HG03432 (cell line): ENCODE measurements around the gene SHC4.
"Not testable (repeated sequence)": the region's sequence is repeated elsewhere in the genome, so short reads cannot be mapped to it uniquely, and the experiment has no call there.

ENCODE experiments used
- ATAC-seq: cut with Tn5 transposase; IDR thresholded peaks from one replicate; pipeline ENCODE4 v1.9.1; 2021; ENCODE audit warnings: mild to moderate bottlenecking, moderate library complexity; ENCODE audit not compliant: unreplicated experiment

The SHC4 gene

GRCh38 chr15:48925714-48926223, 38.0 kb downstream of the SHC4 start:
- no peak for ATAC-seq

- no peak for ATAC-seq
Observed at GRCh38 chr15:48924528-48925393, 39.0 kb downstream of the SHC4 start.

GRCh38 chr15:48922046-48922445, 41.7 kb downstream of the SHC4 start:
- ATAC-seq: no peak

GRCh38 chr15:48916721-48917120, 47.0 kb downstream of the SHC4 start:
- ATAC-seq: no peak

GRCh38 chr15:48915861-48916260, 47.9 kb downstream of the SHC4 start:
- ATAC-seq: no peak

GRCh38 chr15:48914717-48915116, 49.0 kb downstream of the SHC4 start:
- no peak for ATAC-seq

GRCh38 chr15:48913141-48913540, 50.6 kb downstream of the SHC4 start:
- no peak for ATAC-seq

DNA sequence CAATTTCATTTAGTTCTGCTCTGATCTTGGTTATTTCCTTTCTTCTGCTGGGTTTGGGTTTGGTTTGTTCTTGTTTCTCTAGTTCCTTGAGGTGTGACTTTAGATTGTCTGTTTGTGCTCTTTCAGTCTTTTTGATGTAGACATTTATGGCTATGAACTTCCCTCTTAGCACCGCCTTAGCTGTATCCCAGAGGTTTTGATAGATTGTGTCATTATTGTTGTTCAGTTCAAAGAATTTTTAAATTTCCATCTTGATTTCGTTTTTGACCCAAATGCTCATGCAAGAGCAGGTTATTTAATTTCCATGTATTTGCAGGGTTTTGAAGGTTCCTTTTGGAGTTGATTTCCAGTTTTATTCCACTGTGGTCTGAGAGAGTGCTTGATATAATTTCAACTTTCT, 53.2 kb downstream of the SHC4 start:
- not testable (repeated sequence) for ATAC-seq

DNA sequence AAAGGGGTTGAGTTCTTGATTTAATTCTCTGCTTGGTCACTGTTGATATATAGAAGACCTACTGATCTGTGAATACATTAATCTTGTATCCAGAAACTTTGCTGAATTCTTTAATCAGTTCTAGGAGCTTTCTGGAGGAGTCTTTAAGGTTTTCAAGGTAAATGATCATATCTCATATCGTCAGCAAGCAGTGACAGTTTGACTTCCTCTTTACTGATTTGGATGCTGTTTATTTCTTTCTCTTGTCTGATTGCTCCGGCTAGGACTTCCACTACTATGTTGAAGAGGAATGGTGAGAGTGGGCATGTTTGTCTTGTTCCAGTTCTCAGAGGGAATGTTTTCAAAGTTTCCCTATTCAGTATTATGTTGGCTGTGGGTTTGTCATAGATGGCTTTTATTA, 54.4 kb downstream of the SHC4 start:
- ATAC-seq: not testable (repeated sequence)

GRCh38 chr15:48905847-48906246, 57.9 kb downstream of the SHC4 start:
- ATAC-seq: no peak

GRCh38 chr15:48905216-48905615, 58.5 kb downstream of the SHC4 start:
- no peak for ATAC-seq

DNA sequence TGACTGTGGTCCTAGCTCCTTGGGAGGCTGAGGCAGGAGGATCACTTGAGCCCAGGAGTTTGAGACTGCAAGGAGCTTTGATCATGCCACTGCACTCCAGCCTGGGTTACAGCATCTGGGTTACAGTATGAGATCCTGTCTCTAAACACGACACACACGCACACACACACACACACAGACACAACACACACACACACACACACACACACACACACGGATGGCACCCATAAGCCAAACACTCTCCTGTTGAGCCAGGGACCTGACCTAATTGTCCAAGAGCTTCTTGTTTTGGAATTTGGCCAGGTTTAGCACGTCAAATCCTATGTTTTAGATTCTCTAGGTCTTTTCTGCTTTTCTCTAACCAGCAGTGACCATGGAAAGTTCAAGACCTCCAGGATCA, 59.0 kb downstream of the SHC4 start:
- no peak for ATAC-seq

- ATAC-seq: no peak
Observed at GRCh38 chr15:48899793-48900192, 63.9 kb downstream of the SHC4 start.

GRCh38 chr15:48898446-48898845, 65.3 kb downstream of the SHC4 start:
- no peak for ATAC-seq

DNA sequence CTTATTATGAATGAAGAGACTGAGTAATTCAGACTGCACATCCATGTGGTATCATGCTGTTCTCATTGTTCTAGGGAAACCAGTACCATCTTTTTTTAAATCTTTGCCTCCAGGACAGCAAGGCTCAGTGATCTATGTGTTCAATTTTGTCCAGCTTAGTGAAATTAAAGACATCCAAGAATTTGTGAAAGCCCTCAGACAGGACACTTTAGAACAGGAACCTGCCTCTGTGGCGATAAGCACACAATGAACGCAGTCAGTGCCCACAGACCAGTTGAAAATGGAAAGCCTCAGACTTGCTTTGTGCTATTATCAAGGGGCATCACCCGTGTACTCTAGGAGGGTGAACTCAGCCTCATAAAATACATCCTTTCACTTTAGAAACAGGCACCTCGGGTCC, 65.7 kb downstream of the SHC4 start:
- ATAC-seq: no peak

DNA sequence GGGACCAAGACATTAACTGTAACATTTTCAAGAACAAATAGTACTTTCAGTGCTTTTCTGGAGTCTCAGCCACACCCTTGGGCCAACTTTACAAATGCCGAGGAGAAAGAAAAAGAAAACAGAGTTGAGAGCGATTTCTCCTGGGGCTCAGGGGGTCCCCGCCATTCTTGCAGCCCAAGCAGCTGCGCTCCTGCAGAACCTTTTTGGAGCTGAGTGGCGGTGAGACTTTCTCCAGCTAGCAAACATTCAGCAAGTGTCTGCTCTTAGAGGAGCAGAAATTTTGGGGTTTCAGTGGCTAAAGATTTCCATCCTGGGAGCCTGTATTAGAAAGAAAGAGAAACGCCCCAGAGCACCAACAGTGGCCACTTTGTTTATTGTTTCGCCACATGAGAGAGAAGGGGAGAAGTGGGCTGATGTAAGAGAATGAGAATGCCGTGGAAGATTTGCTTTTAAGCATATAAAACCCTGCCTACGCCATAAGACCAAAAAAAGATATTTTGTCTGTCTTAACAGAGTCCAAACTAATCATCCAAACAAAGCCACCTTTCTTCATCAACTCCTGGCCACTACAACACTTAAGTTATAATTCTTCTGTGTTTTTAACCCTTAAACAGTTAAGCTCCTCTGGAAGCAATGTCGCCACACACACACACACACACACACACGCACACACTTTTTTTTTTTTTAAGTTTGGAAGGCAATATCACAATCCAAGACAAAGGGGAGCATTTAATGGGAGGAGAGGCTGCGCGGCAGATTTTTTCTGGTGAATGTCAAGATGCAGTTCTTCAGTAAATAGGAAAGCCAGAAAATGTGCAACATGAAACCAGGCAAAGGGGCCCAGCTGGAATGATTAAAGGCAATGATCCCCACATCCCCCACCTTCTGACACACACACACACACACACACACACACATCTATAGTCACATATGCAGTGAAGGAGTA, 66.6 kb downstream of the SHC4 start:
- ATAC-seq: no peak

DNA sequence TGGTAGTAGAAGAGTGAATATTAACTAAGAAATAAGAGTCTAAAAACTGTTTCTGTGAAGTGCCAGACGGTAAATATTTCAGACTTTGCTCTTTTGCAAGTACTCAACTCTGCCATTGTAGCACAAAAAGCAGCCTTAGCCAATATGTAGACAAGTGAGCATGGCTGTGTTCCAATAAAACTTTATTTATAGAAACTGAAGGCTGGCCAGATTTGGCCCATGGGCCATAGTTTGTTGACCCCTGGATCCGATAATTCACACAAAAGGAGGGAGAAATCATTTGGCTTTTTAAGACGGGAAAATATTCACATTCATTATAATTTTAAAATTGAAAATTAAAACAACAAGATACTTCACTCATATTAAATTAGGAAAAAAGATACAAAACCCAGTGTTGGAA, 70.4 kb downstream of the SHC4 start:
- no peak for ATAC-seq

DNA sequence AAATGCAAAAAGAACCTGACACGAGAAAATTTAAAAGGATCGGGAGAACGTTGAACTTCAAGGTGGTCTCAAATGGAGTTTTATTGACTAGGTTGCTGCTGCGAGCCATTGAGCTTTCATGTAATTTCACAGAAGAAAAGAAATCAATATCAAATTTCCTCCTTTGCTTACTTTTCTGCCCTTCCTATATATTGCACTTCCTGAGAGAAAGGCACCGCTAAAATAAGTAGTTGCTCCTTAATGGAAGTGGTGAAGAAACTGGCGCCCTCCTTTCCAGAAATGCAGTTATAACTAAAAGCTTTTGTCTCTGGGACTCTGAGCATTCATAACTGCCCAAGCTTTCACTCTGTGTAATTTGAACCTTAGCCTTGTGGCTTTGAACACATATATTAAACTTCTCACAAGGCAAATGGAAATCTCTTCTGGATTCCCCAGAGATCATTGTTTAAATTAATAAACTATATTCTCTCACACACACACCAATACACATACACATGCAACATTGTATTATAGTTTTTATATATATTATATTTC, 72.4 kb downstream of the SHC4 start:
- ATAC-seq: no peak

DNA sequence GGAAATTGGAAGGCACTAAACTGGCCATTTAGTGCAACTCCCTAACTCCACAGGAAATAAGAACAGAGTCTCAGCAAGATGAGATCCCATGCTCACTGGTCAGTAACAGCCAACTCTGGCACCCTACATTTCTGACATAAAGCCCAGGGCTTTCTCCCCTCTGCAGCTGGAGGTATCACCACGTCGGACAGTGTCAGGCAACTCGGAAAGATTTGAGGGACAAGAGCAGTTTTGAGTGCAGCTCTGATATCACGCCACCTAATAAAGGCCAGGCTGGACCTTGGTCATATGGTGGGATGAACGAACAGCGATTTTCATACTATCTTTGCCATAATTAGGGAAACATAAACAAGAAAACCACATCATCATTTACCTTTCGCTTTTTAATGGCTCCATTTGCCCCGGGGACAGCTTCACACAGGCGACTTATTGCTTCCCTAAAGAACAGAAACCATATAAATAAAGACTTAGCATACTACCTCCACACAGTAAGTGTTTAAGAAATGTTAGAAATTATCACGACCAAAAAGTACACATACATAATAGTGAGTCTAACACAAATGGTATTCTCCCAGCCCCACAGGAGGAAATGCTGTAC, 73.2 kb downstream of the SHC4 start:
- no peak for ATAC-seq

DNA sequence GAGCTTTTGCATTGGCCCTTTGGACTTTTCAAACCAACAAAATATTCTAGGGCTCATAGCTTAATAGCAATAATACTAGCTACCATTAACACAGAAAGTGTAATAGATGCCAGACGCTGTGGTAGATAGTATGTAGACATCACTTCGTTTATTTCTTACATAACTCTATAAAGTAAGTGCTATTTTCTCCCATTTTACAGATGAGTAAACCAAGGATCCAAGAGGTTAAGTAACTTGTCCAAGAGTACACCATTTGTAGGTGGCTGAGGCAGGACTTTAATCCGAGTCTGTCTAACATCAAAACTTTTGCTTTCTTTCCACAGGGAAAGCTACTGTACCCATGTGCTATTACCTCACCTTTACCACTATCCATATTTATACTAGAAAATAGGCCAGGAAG, 73.8 kb downstream of the SHC4 start:
- no peak for ATAC-seq

- ATAC-seq: no peak
Observed at GRCh38 chr15:48888836-48889235, 74.9 kb downstream of the SHC4 start.
